ENCODE data around the gene NXPH1. TPM values are rescaled to one million over a fixed set of nuclear protein-coding genes. Genes with fewer than 3 reads are reported as not detected.
"Not testable (repeated sequence)": the region's sequence is repeated elsewhere in the genome, so short reads cannot be mapped to it uniquely, and the experiment has no call there.

Gene NXPH1
- total and polyA plus RNA-seq, 2 donors, result 0.14 to 2.0 TPM

GRCh38 chr7:8669501-8669851, 236.1 kb downstream of the NXPH1 start:
- no peaks in the 10 kb centered on the region for H3K4me1 ChIP-seq (ENCODE audit: insufficient read depth)
- H3K4me3 ChIP-seq (ENCODE audit: low read depth, low read length), result no peak overlapping the region
- no peak overlapping the region for H3K27ac ChIP-seq (ENCODE audit: low read depth)
- DNase-seq (ENCODE audit: extremely low spot score), result no peak
- no peaks in the 10 kb centered on the region for H3K36me3 ChIP-seq (ENCODE audit: insufficient read depth)

- Histone ChIP-seq H3K4me3 (ENCODE audit: low read depth, low read length) (no peak overlapping the region), H3K4me1 (ENCODE audit: insufficient read depth) (no peaks in the 10 kb centered on the region), H3K27ac (ENCODE audit: low read depth) (no peak overlapping the region), H3K36me3 (ENCODE audit: insufficient read depth) (no peaks in the 10 kb centered on the region)
- DNase-seq (ENCODE audit: extremely low spot score), result no peak
- 73% methylated on average over 4 of the region's 4 CpGs for WGBS
Measured at GRCh38 chr7:8684426-8684825, 251.0 kb downstream of the NXPH1 start.

- no peaks in the 10 kb centered on the region for H3K4me1 ChIP-seq (ENCODE audit: insufficient read depth)
- 26% methylated on average over 3 of the region's 3 CpGs for WGBS
- no peak overlapping the region for H3K27ac ChIP-seq (ENCODE audit: low read depth)
- no peaks in the 10 kb centered on the region for H3K36me3 ChIP-seq (ENCODE audit: insufficient read depth)
- peak; percentile 49 for DNase-seq (ENCODE audit: extremely low spot score)
- H3K4me3 ChIP-seq (ENCODE audit: low read depth, low read length), result no peak overlapping the region
Measured at GRCh38 chr7:8699875-8700624, 266.6 kb downstream of the NXPH1 start.

GRCh38 chr7:8702807-8703206, 269.4 kb downstream of the NXPH1 start:
- H3K27ac ChIP-seq (ENCODE audit: low read depth), result no peak overlapping the region
- H3K4me1 ChIP-seq (ENCODE audit: insufficient read depth), result no peaks in the 10 kb centered on the region
- no peak overlapping the region for H3K4me3 ChIP-seq (ENCODE audit: low read depth, low read length)
- no peaks in the 10 kb centered on the region for H3K36me3 ChIP-seq (ENCODE audit: insufficient read depth)
- no peak for DNase-seq (ENCODE audit: extremely low spot score)

- Histone ChIP-seq H3K27ac (ENCODE audit: low read depth) (no peak overlapping the region), H3K36me3 (ENCODE audit: insufficient read depth) (no peaks in the 10 kb centered on the region)
- 39% methylated on average over 2 of the region's 2 CpGs for WGBS
Measured at GRCh38 chr7:8710124-8710523, 276.7 kb downstream of the NXPH1 start.

GRCh38 chr7:8714791-8715190, 281.4 kb downstream of the NXPH1 start:
- Histone ChIP-seq H3K4me1 (ENCODE audit: insufficient read depth) (no peaks in the 10 kb centered on the region), H3K27ac (ENCODE audit: low read depth) (no peak overlapping the region), H3K4me3 (ENCODE audit: low read depth, low read length) (no peak overlapping the region), H3K36me3 (ENCODE audit: insufficient read depth) (no peaks in the 10 kb centered on the region)
- DNase-seq (ENCODE audit: extremely low spot score), result no peak

More at GRCh38 chr7:8710124-8710523, 276.7 kb downstream of the NXPH1 start:
- no peaks in the 10 kb centered on the region for H3K4me1 ChIP-seq (ENCODE audit: insufficient read depth)
- H3K4me3 ChIP-seq (ENCODE audit: low read depth, low read length), result no peak overlapping the region
- no peak for DNase-seq (ENCODE audit: extremely low spot score)

GRCh38 chr7:8719102-8719501, 285.7 kb downstream of the NXPH1 start:
- DNase-seq (ENCODE audit: extremely low spot score), result no peak
- Histone ChIP-seq H3K4me3 (ENCODE audit: low read depth, low read length) (no peak overlapping the region), H3K27ac (ENCODE audit: low read depth) (no peak overlapping the region), H3K4me1 (ENCODE audit: insufficient read depth) (no peaks in the 10 kb centered on the region), H3K36me3 (ENCODE audit: insufficient read depth) (no peaks in the 10 kb centered on the region)
- 79% methylated on average over 1 of the region's 1 CpG for WGBS

GRCh38 chr7:8724080-8724718, 290.8 kb downstream of the NXPH1 start:
- WGBS, result 19% methylated on average over 4 of the region's 4 CpGs

GRCh38 chr7:8731756-8732155, 298.3 kb downstream of the NXPH1 start:
- H3K27ac ChIP-seq (ENCODE audit: low read depth); H3K36me3 ChIP-seq (ENCODE audit: insufficient read depth); H3K4me1 ChIP-seq (ENCODE audit: insufficient read depth); DNase-seq (ENCODE audit: extremely low spot score); H3K4me3 ChIP-seq (ENCODE audit: low read depth, low read length): not testable (repeated sequence)
- 93% methylated on average over 14 of the region's 14 CpGs for WGBS

More at GRCh38 chr7:8724080-8724718, 290.8 kb downstream of the NXPH1 start:
- no peak for DNase-seq (ENCODE audit: extremely low spot score)
- Histone ChIP-seq H3K36me3 (ENCODE audit: insufficient read depth) (no peaks in the 10 kb centered on the region), H3K4me3 (ENCODE audit: low read depth, low read length) (no peak overlapping the region), H3K4me1 (ENCODE audit: insufficient read depth) (no peaks in the 10 kb centered on the region), H3K27ac (ENCODE audit: low read depth) (no peak overlapping the region)

- H3K4me1 ChIP-seq (ENCODE audit: insufficient read depth), result no peaks in the 10 kb centered on the region
- 81% methylated on average over 1 of the region's 1 CpG for WGBS
- H3K36me3 ChIP-seq (ENCODE audit: insufficient read depth), result no peaks in the 10 kb centered on the region
- H3K27ac ChIP-seq (ENCODE audit: low read depth), result no peak overlapping the region
- no peak for DNase-seq (ENCODE audit: extremely low spot score)
- no peak overlapping the region for H3K4me3 ChIP-seq (ENCODE audit: low read depth, low read length)
Measured at GRCh38 chr7:8739837-8740236, 306.4 kb downstream of the NXPH1 start.

GRCh38 chr7:8742837-8743236, 309.4 kb downstream of the NXPH1 start:
- 95% methylated on average over 2 of the region's 2 CpGs for WGBS
- Histone ChIP-seq H3K4me3 (ENCODE audit: low read depth, low read length) (no peak overlapping the region), H3K4me1 (ENCODE audit: insufficient read depth) (no peaks in the 10 kb centered on the region), H3K27ac (ENCODE audit: low read depth) (no peak overlapping the region), H3K36me3 (ENCODE audit: insufficient read depth) (no peaks in the 10 kb centered on the region)
- DNase-seq (ENCODE audit: extremely low spot score), result no peak

GRCh38 chr7:8747338-8747737, 313.9 kb downstream of the NXPH1 start:
- Histone ChIP-seq H3K4me1 (ENCODE audit: insufficient read depth) (no peaks in the 10 kb centered on the region), H3K27ac (ENCODE audit: low read depth) (no peak overlapping the region), H3K36me3 (ENCODE audit: insufficient read depth) (no peaks in the 10 kb centered on the region), H3K4me3 (ENCODE audit: low read depth, low read length) (no peak overlapping the region)
- no peak for DNase-seq (ENCODE audit: extremely low spot score)
- WGBS, result 30% methylated on average over 1 of the region's 1 CpG

- no peaks in the 10 kb centered on the region for H3K4me1 ChIP-seq (ENCODE audit: insufficient read depth)
- 59% methylated on average over 4 of the region's 4 CpGs for WGBS
- H3K4me3 ChIP-seq (ENCODE audit: low read depth, low read length), result no peak overlapping the region
- no peak for DNase-seq (ENCODE audit: extremely low spot score)
- no peak overlapping the region for H3K27ac ChIP-seq (ENCODE audit: low read depth)
- H3K36me3 ChIP-seq (ENCODE audit: insufficient read depth), result no peaks in the 10 kb centered on the region
Measured at GRCh38 chr7:8751557-8752231, 318.3 kb downstream of the NXPH1 start.

- 91% methylated on average over 3 of the region's 3 CpGs for WGBS
- Histone ChIP-seq H3K36me3 (ENCODE audit: insufficient read depth) (no peaks in the 10 kb centered on the region), H3K4me1 (ENCODE audit: insufficient read depth) (no peaks in the 10 kb centered on the region), H3K27ac (ENCODE audit: low read depth) (no peak overlapping the region), H3K4me3 (ENCODE audit: low read depth, low read length) (no peak overlapping the region)
- no peak for DNase-seq (ENCODE audit: extremely low spot score)
Measured at GRCh38 chr7:8753355-8753754, 319.9 kb downstream of the NXPH1 start.
